Sigmoid colon (tissue), 4 donors: ENCODE data around the gene NEURL1B.

Source experiments
- POLR2A ChIP-seq, 2 donors: fragments of 450-650 bp; IDR thresholded peaks; one replicate each; pipeline ENCODE4 v1.6.1; 2016; ENCODE audit warnings: antibody characterized with exemption in 2 of 2, mild to moderate bottlenecking in 2 of 2, moderate library complexity in 2 of 2
- POLR2AphosphoS5 ChIP-seq, 4 donors: sonication (generic); formaldehyde crosslinking; IDR thresholded peaks; one replicate each; pipeline ENCODE4 v1.6.1; 2017; ENCODE audit warnings: antibody characterized with exemption in 4 of 4
- TF ChIP-seq, protein P1 (sequence below), 4 experiments: fragments of 450-650 bp in 3 of 4; fragments of 200-600 bp in 1 of 4; IDR thresholded peaks; one replicate each; pipeline ENCODE4 v1.5.1; 2016 to 2019; ENCODE audit warnings: antibody characterized with exemption in 4 of 4, mild to moderate bottlenecking in 3 of 4, moderate library complexity in 2 of 4

DNA sequence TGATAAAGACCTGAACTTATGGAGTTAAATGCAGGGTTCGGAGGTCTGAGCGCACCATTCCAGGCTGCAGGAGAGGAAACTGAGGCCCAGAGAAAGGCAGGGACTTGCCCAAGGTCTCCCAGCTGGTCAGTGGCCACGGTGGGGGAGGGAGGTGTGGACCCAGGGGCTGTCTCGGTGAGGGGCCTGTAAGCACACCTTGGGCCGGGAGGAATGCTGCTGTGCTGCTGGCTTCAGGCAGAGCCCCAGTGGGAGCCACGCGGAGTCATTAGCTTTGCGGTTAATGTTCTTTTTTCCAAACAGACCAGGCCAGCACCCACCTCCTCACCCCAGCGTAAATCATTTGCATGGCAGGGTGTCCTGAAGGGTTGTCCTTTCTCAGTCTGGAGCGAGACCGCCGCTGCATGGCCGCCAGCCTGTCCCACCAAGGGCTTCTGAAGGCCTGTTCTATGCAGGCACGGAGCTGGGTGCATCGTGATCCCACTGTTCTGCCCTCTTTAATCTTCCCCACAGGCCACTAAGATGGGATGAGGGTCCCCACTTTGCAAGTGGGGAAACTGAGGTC, 35.9 kb downstream of the NEURL1B start:
- TF ChIP-seq POLR2AphosphoS5 (IDR thresholded peaks at IDR 0.05) (no peak), POLR2A (IDR thresholded peaks at IDR 0.05) (no peak)
- TF ChIP-seq, protein P1, sequence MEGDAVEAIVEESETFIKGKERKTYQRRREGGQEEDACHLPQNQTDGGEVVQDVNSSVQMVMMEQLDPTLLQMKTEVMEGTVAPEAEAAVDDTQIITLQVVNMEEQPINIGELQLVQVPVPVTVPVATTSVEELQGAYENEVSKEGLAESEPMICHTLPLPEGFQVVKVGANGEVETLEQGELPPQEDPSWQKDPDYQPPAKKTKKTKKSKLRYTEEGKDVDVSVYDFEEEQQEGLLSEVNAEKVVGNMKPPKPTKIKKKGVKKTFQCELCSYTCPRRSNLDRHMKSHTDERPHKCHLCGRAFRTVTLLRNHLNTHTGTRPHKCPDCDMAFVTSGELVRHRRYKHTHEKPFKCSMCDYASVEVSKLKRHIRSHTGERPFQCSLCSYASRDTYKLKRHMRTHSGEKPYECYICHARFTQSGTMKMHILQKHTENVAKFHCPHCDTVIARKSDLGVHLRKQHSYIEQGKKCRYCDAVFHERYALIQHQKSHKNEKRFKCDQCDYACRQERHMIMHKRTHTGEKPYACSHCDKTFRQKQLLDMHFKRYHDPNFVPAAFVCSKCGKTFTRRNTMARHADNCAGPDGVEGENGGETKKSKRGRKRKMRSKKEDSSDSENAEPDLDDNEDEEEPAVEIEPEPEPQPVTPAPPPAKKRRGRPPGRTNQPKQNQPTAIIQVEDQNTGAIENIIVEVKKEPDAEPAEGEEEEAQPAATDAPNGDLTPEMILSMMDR (IDR thresholded peaks at IDR 0.05): no peak
